ENCODE data around the gene IRS1. TPM values are rescaled to one million over a fixed set of nuclear protein-coding genes. Genes with fewer than 3 reads are reported as not detected.
A peak's percentile ranks its signal among the peaks of the same experiment; 100 is the strongest.

Gene IRS1
- total RNA-seq, 4 donors from 2014 or later: 17.4 to 39.0 (median 25.3) TPM

DNA sequence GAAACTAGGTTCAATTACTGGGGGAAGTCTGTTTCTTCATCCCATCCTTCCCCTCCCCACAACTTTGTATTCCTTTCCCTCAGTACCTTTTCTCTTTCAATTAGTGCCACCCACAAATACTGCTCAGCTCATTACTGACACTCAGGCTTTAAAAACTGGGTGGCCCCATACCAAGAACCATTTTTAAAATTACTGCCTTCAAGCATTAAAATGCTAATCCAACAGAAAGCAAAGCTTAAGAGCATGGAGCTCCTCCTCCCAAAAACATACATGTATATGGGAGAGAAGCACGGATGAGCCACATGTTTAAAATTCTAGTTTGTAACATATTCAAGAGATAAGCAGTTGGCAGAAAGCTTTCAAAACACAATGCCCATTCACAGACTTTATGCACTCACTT is 44.0 kb downstream of the IRS1 start:
- H3K27ac ChIP-seq: peak overlapping the region; percentile 47 to 82 (median 72)
- TF ChIP-seq POLR2A (IDR thresholded peaks at IDR 0.05): no peak
- TF ChIP-seq POLR2AphosphoS5 (IDR thresholded peaks at IDR 0.05): no peak
- TF ChIP-seq EP300 (IDR thresholded peaks at IDR 0.05): no peak
- no peak for TF ChIP-seq CTCF (IDR thresholded peaks at IDR 0.05)
- no peaks in the 10 kb centered on the region for H3K27me3 ChIP-seq
- 38 to 46% methylated on average over 1 of the region's 1 CpG for WGBS, 2 donors (ENCODE audit: low coverage in 1 of 2)
- peaks cover 4 to 72% (median 7%) of the 10 kb centered on the region in 3 donors for H3K4me1 ChIP-seq
- no peak for ATAC-seq
- H3K9me3 ChIP-seq: no peaks in the 10 kb centered on the region
- H3K36me3 ChIP-seq: no peaks in the 10 kb centered on the region
- no peak overlapping the region for H3K4me3 ChIP-seq

DNA sequence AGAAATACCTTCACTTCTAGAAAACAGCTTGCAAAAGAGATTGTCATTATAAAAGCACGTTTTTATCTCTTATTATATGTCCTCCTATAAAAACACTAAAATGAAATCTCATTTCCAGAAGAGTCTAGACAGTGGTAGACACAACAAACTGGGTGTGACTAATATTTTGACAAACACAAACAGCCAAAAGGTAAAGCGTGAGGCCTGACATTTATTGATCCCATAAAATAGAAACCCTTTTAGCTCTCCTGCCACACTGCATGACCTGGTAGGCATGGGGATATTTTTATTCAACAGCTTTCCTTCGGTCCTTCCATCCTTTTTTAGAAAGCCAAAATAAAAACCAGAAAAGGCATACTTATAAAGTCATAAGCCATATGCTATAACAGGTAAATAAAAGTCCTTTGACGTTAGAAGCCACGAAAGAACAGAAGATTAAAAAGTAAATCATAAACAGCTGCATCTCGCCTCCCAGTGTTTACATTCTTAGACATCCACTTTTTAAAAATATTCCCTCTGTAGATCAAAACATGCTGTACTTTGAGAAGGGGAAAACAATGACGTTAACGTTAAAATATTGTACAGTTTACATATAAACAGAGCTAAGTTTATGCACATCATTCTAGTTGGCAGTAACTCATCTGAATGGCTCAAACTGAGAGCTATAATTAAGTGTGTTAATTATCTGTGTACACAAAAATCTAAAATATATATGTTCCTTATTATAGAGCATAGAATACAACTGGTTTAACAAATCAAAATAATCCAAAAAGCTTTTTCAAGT is 44.6 kb downstream of the IRS1 start:
- TF ChIP-seq POLR2A (IDR thresholded peaks at IDR 0.05) (no peak), EP300 (IDR thresholded peaks at IDR 0.05) (peak; percentile 67), CTCF (IDR thresholded peaks at IDR 0.05) (no peak), POLR2AphosphoS5 (IDR thresholded peaks at IDR 0.05) (peak; percentile 75)
- H3K9me3 ChIP-seq: no peaks in the 10 kb centered on the region
- no peaks in the 10 kb centered on the region for H3K36me3 ChIP-seq
- no peaks in the 10 kb centered on the region for H3K27me3 ChIP-seq
- H3K4me1 ChIP-seq: peaks cover 0 to 66% (median 7%) of the 10 kb centered on the region in 3 donors
- WGBS, 2 donors (ENCODE audit: low coverage in 1 of 2): 16 to 29% methylated on average over 8 of the region's 8 CpGs
- ATAC-seq: no peak
- H3K27ac ChIP-seq: peak overlapping the region; percentile 47 to 82 (median 72)
- no peak overlapping the region for H3K4me3 ChIP-seq

DNA sequence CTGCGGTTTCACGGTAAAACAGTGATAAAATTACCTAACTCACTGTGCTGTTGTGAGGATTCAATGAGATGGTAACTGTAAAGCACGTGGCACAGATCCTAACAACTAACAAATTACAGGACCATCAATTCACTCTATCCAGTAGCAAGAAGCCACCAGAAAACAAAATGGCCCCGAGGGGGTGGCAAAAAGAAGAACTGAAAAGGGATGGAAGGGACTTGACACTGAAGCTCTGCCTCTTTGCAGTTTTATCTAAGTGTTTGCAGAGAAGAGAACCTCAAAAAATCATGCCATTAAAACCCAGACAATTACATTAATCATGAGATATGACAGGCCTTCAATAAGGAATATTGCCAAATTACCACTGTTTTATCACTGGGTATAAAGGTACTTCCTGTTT is 46.7 kb downstream of the IRS1 start:
- 77 to 97% methylated on average over 3 of the region's 4 CpGs for WGBS, 2 donors (ENCODE audit: low coverage in 1 of 2)
- TF ChIP-seq POLR2AphosphoS5 (IDR thresholded peaks at IDR 0.05): no peak
- no peak for TF ChIP-seq CTCF (IDR thresholded peaks at IDR 0.05)
- TF ChIP-seq EP300 (IDR thresholded peaks at IDR 0.05): no peak
- no peak for TF ChIP-seq POLR2A (IDR thresholded peaks at IDR 0.05)
- Histone ChIP-seq H3K4me3 (no peak overlapping the region), H3K27me3 (no peaks in the 10 kb centered on the region), H3K36me3 (no peaks in the 10 kb centered on the region), H3K27ac (peak overlapping the region in 1 of 4 donors; percentile 27), H3K4me1 (peaks cover 0 to 47% (median 5%) of the 10 kb centered on the region in 3 donors), H3K9me3 (no peaks in the 10 kb centered on the region)
- no peak for ATAC-seq

- Histone ChIP-seq H3K4me1 (peaks cover under 1 to 35% (median 1%) of the 10 kb centered on the region in 3 donors), H3K36me3 (no peaks in the 10 kb centered on the region), H3K9me3 (no peaks in the 10 kb centered on the region), H3K27ac (no peak overlapping the region), H3K4me3 (no peak overlapping the region), H3K27me3 (no peaks in the 10 kb centered on the region)
- WGBS, 2 donors (ENCODE audit: low coverage in 1 of 2): 90 to 96% methylated on average over 2 to 3 of the region's 3 CpGs
- no peak for ATAC-seq
- TF ChIP-seq EP300 (IDR thresholded peaks at IDR 0.05) (no peak), POLR2A (IDR thresholded peaks at IDR 0.05) (no peak), CTCF (IDR thresholded peaks at IDR 0.05) (no peak), POLR2AphosphoS5 (IDR thresholded peaks at IDR 0.05) (no peak)
Measured at GRCh38 chr2:226747288-226747687, 52.3 kb downstream of the IRS1 start.
